Caco-2 (cell line): Measurements from ENCODE around the gene SMAD2. TPM values are rescaled to one million over a fixed set of nuclear protein-coding genes. Genes with fewer than 3 reads are reported as not detected.

Source experiments
- BruUV-seq: library from RNA; stranded (reverse); fragments of 400-500 nt; replicated peaks from 2 replicates; lab custom pipeline; 2021; lab: Mats Ljungman, UMichigan
- CTCF ChIA-PET: fragments of 300-600 bp; sonication (Branson Sonifier 250); formaldehyde crosslinking; loops from one replicate; lab custom pipeline; 2022; ENCODE audit warnings: antibody characterized with exemption; lab: Charles Lee
- POLR2A ChIA-PET: fragments of 300-600 bp; sonication (Branson Sonifier 250); formaldehyde crosslinking; loops from one replicate; lab custom pipeline; 2022; ENCODE audit warnings: antibody characterized with exemption; lab: Charles Lee
- DNase-seq, 2 experiments: peaks; one replicate each; pipeline versions ENCODE4 v3.0.0 to v3.0.0-alpha.2; 2020 to 2022
- H3K27me3 ChIP-seq: replicated peaks from 2 replicates; pipeline ENCODE4 v1.6.0; 2011; ENCODE audit warnings: low read length; ENCODE audit not compliant: control insufficient read depth, insufficient read depth
- H3K36me3 ChIP-seq: 2 replicates; pipeline ENCODE4 v1.5.1; 2011; ENCODE audit warnings: low read length; ENCODE audit not compliant: control insufficient read depth, insufficient read depth
- H3K4me1 ChIP-seq: fragments of 250-450 bp; sonication (Bioruptor Pico); 2 replicates; pipeline ENCODE4 v1.5.1; 2020; ENCODE audit warnings: mild to moderate bottlenecking
- H3K4me3 ChIP-seq: 2 replicates; pipeline ENCODE4 v1.5.1; 2011; ENCODE audit warnings: low read depth, mild to moderate bottlenecking, control low read depth, low read length
- H3K9me3 ChIP-seq: fragments of 250-450 bp; sonication (Bioruptor Pico); 2 replicates; pipeline ENCODE4 v1.5.1; 2020; ENCODE audit warnings: mild to moderate bottlenecking, moderate library complexity
- H3K27ac Mint-ChIP-seq: one replicate; pipeline ENCODE4 v1.8.0; 2022; ENCODE audit warnings: mixed read lengths; ENCODE audit not compliant: unreplicated experiment
- H3K27me3 Mint-ChIP-seq: one replicate; pipeline ENCODE4 v1.8.0; 2022; ENCODE audit warnings: mixed read lengths; ENCODE audit not compliant: insufficient read depth, unreplicated experiment
- H3K36me3 Mint-ChIP-seq: one replicate; pipeline ENCODE4 v1.8.0; 2022; ENCODE audit warnings: mild to moderate bottlenecking, mixed read lengths; ENCODE audit not compliant: insufficient read depth, unreplicated experiment
- H3K4me1 Mint-ChIP-seq: one replicate; pipeline ENCODE4 v1.8.0; 2022; ENCODE audit warnings: low read depth, mixed read lengths; ENCODE audit not compliant: unreplicated experiment
- H3K4me3 Mint-ChIP-seq: one replicate; pipeline ENCODE4 v1.8.0; 2022; ENCODE audit warnings: mild to moderate bottlenecking, moderate library complexity, mixed read lengths; ENCODE audit not compliant: unreplicated experiment
- H3K9me3 Mint-ChIP-seq: one replicate; pipeline ENCODE4 v1.8.0; 2022; ENCODE audit warnings: mixed read lengths; ENCODE audit not compliant: unreplicated experiment
- CTCF ChIP-seq, 2 experiments: fragments of 200-600 bp in 1 of 2; IDR thresholded peaks; 1 replicate in 1 of 2; 2 replicates in 1 of 2; pipeline versions ENCODE4 v1.5.1 to v1.8.0; 2011 to 2022; ENCODE audit warnings: antibody characterized with exemption in 1 of 2, control low read depth in 1 of 2, inconsistent platforms in 1 of 2, low read depth in 1 of 2, low read length in 1 of 2, mild to moderate bottlenecking in 1 of 2, moderate library complexity in 1 of 2; ENCODE audit not compliant: insufficient read depth in 1 of 2, severe bottlenecking in 1 of 2, unreplicated experiment in 1 of 2
- intact Hi-C: fragments of 100-400 bp; cut with micrococcal nuclease; formaldehyde crosslinking; loops from one replicate; pipeline ENCODE4 v1.10.0; 2022; ENCODE audit not compliant: unreplicated experiment
- total RNA-seq: library from RNA; stranded (reverse); gene quantifications from 2 replicates; pipeline ENCODE4 v1.2.3, GENCODE V29; 2022

The SMAD2 gene
- total RNA-seq, 1 experiment from 2014 or later, result 53.5 TPM

- Histone ChIP-seq H3K4me3 (no peak overlapping the region), H3K9me3 (no peaks in the 10 kb centered on the region), H3K27me3 (no peaks in the 10 kb centered on the region), H3K36me3 (no peaks in the 10 kb centered on the region), H3K4me1 (no peaks in the 10 kb centered on the region)
- no peaks in the 10 kb centered on the region for H3K36me3 Mint-ChIP-seq
- no peak for DNase-seq
- POLR2A ChIA-PET, result no interaction called here
- H3K27ac Mint-ChIP-seq, result no peak overlapping the region
- no TSS peak for BruUV-seq
- H3K4me1 Mint-ChIP-seq, result peaks cover 6% of the 10 kb centered on the region
- no peaks in the 10 kb centered on the region for H3K9me3 Mint-ChIP-seq
- H3K27me3 Mint-ChIP-seq, result no peaks in the 10 kb centered on the region
- CTCF ChIA-PET, result no interaction called here
- no peak for TF ChIP-seq CTCF (IDR thresholded peaks at IDR 0.05; ENCODE audit: insufficient read depth in 1 of 2, low read depth in 1 of 2, low read length in 1 of 2, severe bottlenecking in 1 of 2, unreplicated experiment in 1 of 2)
- no peak overlapping the region for H3K4me3 Mint-ChIP-seq
- intact Hi-C loops, result no loop called here
Measured at GRCh38 chr18:47917923-47918610, 12.4 kb downstream of the SMAD2 start.

DNA sequence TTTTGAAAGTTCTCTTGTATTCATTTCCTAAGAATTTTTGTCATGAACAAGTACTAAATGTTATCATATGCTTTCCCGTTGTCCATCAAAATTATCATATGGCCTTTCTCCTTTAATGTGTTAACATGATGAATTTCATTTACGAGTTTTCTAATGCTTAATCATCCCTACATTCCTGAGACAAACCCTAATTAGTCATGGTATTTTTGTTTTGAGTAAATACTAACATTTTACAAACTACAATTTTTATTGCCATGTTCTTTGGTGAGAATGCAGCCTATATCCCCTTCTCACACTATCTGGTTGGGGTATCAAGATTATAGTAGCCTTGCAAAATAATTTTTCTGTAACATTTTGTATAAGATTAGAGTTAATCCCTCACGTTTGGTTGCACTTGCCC, 14.5 kb downstream of the SMAD2 start:
- H3K4me1 Mint-ChIP-seq, result peaks cover 14% of the 10 kb centered on the region
- Histone ChIP-seq H3K9me3 (no peaks in the 10 kb centered on the region), H3K4me3 (no peak overlapping the region), H3K27me3 (no peaks in the 10 kb centered on the region), H3K4me1 (no peaks in the 10 kb centered on the region), H3K36me3 (no peaks in the 10 kb centered on the region)
- no TSS peak for BruUV-seq
- CTCF ChIA-PET, result no interaction called here
- no peak overlapping the region for H3K27ac Mint-ChIP-seq
- H3K4me3 Mint-ChIP-seq, result no peak overlapping the region
- POLR2A ChIA-PET, result no interaction called here
- H3K36me3 Mint-ChIP-seq, result no peaks in the 10 kb centered on the region
- DNase-seq, result no peak
- H3K27me3 Mint-ChIP-seq, result no peaks in the 10 kb centered on the region
- TF ChIP-seq CTCF (IDR thresholded peaks at IDR 0.05; ENCODE audit: insufficient read depth in 1 of 2, low read depth in 1 of 2, low read length in 1 of 2, severe bottlenecking in 1 of 2, unreplicated experiment in 1 of 2), result no peak
- no peaks in the 10 kb centered on the region for H3K9me3 Mint-ChIP-seq
- intact Hi-C loops, result no loop called here

GRCh38 chr18:47915229-47915628, 15.2 kb downstream of the SMAD2 start:
- POLR2A ChIA-PET, result no interaction called here
- Histone ChIP-seq H3K27me3 (no peaks in the 10 kb centered on the region), H3K4me3 (no peak overlapping the region), H3K9me3 (no peaks in the 10 kb centered on the region), H3K36me3 (no peaks in the 10 kb centered on the region), H3K4me1 (no peaks in the 10 kb centered on the region)
- Mint-ChIP-seq H3K4me3 (no peak overlapping the region), H3K27ac (no peak overlapping the region), H3K36me3 (no peaks in the 10 kb centered on the region), H3K4me1 (peaks cover 14% of the 10 kb centered on the region), H3K9me3 (no peaks in the 10 kb centered on the region), H3K27me3 (no peaks in the 10 kb centered on the region)
- DNase-seq, result no peak
- CTCF ChIA-PET, result no interaction called here
- TF ChIP-seq CTCF (IDR thresholded peaks at IDR 0.05; ENCODE audit: insufficient read depth in 1 of 2, low read depth in 1 of 2, low read length in 1 of 2, severe bottlenecking in 1 of 2, unreplicated experiment in 1 of 2), result no peak
- intact Hi-C loops, result no loop called here
- no TSS peak for BruUV-seq
